ENCODE data around the gene PLXNA4.

- TF ChIP-seq, protein P1, sequence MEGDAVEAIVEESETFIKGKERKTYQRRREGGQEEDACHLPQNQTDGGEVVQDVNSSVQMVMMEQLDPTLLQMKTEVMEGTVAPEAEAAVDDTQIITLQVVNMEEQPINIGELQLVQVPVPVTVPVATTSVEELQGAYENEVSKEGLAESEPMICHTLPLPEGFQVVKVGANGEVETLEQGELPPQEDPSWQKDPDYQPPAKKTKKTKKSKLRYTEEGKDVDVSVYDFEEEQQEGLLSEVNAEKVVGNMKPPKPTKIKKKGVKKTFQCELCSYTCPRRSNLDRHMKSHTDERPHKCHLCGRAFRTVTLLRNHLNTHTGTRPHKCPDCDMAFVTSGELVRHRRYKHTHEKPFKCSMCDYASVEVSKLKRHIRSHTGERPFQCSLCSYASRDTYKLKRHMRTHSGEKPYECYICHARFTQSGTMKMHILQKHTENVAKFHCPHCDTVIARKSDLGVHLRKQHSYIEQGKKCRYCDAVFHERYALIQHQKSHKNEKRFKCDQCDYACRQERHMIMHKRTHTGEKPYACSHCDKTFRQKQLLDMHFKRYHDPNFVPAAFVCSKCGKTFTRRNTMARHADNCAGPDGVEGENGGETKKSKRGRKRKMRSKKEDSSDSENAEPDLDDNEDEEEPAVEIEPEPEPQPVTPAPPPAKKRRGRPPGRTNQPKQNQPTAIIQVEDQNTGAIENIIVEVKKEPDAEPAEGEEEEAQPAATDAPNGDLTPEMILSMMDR (IDR thresholded peaks at IDR 0.05) = no peak
- no peak for TF ChIP-seq POLR2A (IDR thresholded peaks at IDR 0.05)
These were observed 445.1 kb downstream of the PLXNA4 start for GRCh38 chr7:132131196-132131595.

Measured in body of pancreas (tissue), 4 donors.